GM12878 (cell line): ENCODE results near the gene FCER2.

Experiments used
- POLR2A ChIP-seq: IDR thresholded peaks from 2 replicates; pipeline ENCODE4 v1.6.1; 2011; ENCODE audit warnings: low read depth, mild to moderate bottlenecking, low read length
- TF ChIP-seq, protein P1 (sequence below): fragments of 450-650 bp; IDR thresholded peaks from 2 replicates; pipeline ENCODE4 v1.6.1; 2017; ENCODE audit warnings: antibody characterized with exemption, mild to moderate bottlenecking, moderate library complexity

DNA sequence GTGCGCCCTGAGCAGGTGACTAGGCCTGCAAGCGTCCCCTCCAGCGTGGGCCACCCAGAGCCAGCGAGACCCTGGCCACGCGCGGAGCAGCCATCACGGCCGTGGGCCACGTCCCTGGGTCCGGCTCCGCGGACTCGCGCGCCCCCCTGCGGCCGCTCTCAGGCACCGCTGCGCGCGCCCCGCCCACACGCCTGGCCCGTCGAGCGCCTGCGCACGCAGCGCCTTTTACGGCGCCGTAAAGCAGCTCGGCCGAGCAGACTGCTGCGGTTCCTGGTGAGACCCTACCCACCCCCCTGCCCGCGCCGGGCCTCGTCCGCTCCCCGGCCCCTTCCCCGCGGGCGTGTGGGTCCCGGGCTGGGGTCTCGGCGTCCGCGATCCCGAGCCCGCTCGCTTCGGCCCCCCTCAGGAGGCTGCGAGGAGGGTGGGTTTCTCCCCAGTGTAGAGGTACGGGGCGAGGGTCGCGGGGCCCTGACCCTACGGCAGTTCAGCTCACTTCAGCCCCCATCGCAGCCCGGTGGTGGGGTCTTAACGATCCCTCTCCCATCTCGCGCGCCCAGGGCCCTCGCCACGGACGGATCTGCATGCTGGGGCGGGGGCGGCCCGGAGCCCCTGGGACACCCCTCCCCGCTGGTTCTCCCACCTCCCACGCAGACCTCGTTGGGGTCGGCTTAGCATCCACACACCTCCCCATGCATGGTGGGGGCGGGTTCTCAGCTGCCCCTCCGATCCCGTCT lies 21.2 kb downstream of the FCER2 start, which contains the start of gene TRAPPC5:
- TF ChIP-seq POLR2A = 0 out of 2 replicates have a peak, but pooled peaks have one; percentile 65
- TF ChIP-seq, protein P1, sequence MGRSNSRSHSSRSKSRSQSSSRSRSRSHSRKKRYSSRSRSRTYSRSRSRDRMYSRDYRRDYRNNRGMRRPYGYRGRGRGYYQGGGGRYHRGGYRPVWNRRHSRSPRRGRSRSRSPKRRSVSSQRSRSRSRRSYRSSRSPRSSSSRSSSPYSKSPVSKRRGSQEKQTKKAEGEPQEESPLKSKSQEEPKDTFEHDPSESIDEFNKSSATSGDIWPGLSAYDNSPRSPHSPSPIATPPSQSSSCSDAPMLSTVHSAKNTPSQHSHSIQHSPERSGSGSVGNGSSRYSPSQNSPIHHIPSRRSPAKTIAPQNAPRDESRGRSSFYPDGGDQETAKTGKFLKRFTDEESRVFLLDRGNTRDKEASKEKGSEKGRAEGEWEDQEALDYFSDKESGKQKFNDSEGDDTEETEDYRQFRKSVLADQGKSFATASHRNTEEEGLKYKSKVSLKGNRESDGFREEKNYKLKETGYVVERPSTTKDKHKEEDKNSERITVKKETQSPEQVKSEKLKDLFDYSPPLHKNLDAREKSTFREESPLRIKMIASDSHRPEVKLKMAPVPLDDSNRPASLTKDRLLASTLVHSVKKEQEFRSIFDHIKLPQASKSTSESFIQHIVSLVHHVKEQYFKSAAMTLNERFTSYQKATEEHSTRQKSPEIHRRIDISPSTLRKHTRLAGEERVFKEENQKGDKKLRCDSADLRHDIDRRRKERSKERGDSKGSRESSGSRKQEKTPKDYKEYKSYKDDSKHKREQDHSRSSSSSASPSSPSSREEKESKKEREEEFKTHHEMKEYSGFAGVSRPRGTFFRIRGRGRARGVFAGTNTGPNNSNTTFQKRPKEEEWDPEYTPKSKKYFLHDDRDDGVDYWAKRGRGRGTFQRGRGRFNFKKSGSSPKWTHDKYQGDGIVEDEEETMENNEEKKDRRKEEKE = no peak
